Spinal cord (tissue), 10 donors: ENCODE data around the gene TMEM269. TPM values are rescaled to one million over a fixed set of nuclear protein-coding genes. Genes with fewer than 3 reads are reported as not detected.
"Not testable (repeated sequence)": the region's sequence is repeated elsewhere in the genome, so short reads cannot be mapped to it uniquely, and the experiment has no call there.

ENCODE experiments used
- DNase-seq, 6 donors: peaks; one replicate each; pipeline versions ENCODE4 v3.0.0 to v3.0.0-alpha.2; 2013 to 2015; ENCODE audit warnings: low spot score in 6 of 6, low read depth in 4 of 6
- H3K27ac ChIP-seq: one replicate; pipeline ENCODE4 v1.5.1; 2013; ENCODE audit warnings: low read depth, low read length, control low read depth
- H3K27me3 ChIP-seq: one replicate; pipeline ENCODE4 v1.6.1; 2013; ENCODE audit warnings: low read length; ENCODE audit not compliant: control insufficient read depth, insufficient read depth
- H3K36me3 ChIP-seq: one replicate; pipeline ENCODE4 v1.6.1; 2013; ENCODE audit warnings: low read length; ENCODE audit not compliant: control insufficient read depth, insufficient read depth
- H3K4me1 ChIP-seq: one replicate; pipeline ENCODE4 v1.6.1; 2013; ENCODE audit warnings: low read length; ENCODE audit not compliant: control insufficient read depth, insufficient read depth
- H3K4me3 ChIP-seq: one replicate; pipeline ENCODE4 v1.5.1; 2013; ENCODE audit warnings: low read depth, low read length, control low read depth
- H3K9me3 ChIP-seq: one replicate; pipeline ENCODE4 v1.6.1; 2013; ENCODE audit warnings: low read length; ENCODE audit not compliant: control insufficient read depth, insufficient read depth
- WGBS: methylation state at CpG from one replicate; pipeline ENCODE4 v1.1.5; 2013; ENCODE audit warnings: missing lambda C conversion rate; ENCODE audit not compliant: insufficient coverage; 5-methylcytosine and 5-hydroxymethylcytosine counted together
- polyA plus RNA-seq, 2 donors: library from polyadenylated mRNA; unstranded; fragments of 120-200 nt; gene quantifications; one replicate each; pipeline ENCODE4 v1.2.1, GENCODE V29; 2013; ENCODE audit not compliant: insufficient read length in 2 of 2
- total RNA-seq, 2 donors: library from RNA; depleted of rRNA in 1 of 2; stranded (reverse); fragments of 120-200 nt in 1 of 2; fragments of >200 nt in 1 of 2; gene quantifications; one replicate each; pipeline versions ENCODE4 v1.2.3 to v1.2.4, GENCODE V29; 2013 to 2014
- donor health status: healthy.

Gene TMEM269
- total and polyA plus RNA-seq, 4 donors: 0.11 to 1.6 (median 0.81) TPM

DNA sequence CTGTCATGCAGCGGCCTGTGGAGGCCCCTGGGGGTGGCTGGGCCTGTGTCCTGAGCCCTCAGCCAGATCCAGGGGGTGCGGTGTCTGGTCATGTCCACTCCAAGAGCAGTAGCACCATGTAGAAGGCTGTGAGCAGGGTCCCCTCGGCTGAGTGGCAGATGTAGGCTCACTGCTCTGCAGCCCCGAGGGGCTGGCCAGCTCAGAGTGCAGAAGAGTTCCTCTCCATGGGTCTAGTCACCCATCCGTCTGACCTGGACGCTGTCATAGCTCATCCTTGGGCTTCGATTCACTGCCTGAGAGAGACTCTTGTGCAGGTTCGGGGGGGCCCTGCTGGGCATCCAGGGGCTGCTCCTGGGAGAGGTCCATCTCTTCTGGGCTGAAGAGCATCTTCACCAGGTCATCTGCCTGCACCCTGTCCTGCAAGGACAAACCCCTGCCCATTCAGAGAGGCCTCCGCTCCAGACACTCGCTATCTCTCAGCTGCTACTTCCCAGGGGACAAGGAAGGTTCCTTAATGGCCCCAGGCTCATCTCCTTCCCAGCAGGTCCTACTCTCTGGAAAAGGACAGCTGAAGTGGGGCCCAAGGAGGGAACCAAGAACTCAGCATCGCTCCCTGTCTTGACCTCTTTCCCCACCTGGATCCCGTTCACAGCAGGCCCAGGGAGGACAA, 38.2 kb upstream of the TMEM269 start:
- no peak overlapping the region for H3K4me3 ChIP-seq
- no peaks in the 10 kb centered on the region for H3K27me3 ChIP-seq
- H3K27ac ChIP-seq: no peak overlapping the region
- no peaks in the 10 kb centered on the region for H3K9me3 ChIP-seq
- 94% methylated on average over 11 of the region's 12 CpGs for WGBS
- no peak for DNase-seq
- peaks cover 29% of the 10 kb centered on the region for H3K4me1 ChIP-seq
- peaks cover 52% of the 10 kb centered on the region for H3K36me3 ChIP-seq

DNA sequence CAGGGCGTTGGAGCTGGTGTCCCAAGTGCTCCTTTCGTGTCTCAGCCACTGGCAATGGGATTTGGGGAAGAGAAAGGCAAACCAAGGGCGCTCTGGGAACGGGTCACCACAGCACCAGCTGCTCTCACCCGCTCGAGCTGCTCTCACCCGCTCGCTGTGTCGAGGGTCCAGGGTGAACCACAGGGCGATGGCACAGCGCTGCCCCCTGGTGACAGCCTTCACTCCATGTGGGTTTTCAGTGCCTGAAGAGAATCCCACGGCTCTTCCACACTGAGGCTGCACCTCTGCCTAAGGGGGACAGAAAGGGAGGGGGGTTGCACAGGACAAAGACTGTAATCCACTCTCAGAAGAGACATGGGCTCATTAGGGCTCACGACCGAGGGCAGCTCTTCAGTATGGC, 37.7 kb upstream of the TMEM269 start:
- WGBS: 30% methylated on average over 13 of the region's 14 CpGs
- peak in 2 of 6 donors; percentile 64 to 65 for DNase-seq
- no peak overlapping the region for H3K27ac ChIP-seq
- no peaks in the 10 kb centered on the region for H3K27me3 ChIP-seq
- peaks cover 57% of the 10 kb centered on the region for H3K36me3 ChIP-seq
- no peak overlapping the region for H3K4me3 ChIP-seq
- peaks cover 23% of the 10 kb centered on the region for H3K4me1 ChIP-seq
- no peaks in the 10 kb centered on the region for H3K9me3 ChIP-seq

DNA sequence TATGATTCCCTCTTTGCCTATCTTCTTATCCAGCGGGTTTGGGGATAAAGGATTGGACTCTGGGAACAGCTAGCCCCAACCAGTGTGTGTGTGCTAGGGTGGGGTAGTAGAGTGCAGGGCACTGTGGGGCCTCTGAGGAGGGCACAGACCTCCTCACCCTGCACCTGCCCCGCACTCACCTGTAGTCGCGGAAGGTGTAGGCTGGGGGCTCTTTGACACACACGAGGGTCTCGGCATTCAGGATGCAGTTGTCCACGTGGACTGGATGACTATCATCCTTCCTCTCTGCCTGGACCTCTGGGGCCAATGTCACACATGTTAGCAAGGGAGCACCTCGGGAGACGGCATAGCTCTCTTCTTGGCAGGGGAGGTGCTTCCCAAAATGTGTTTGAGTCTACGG, 36.8 kb upstream of the TMEM269 start:
- Histone ChIP-seq H3K4me1 (peaks cover 15% of the 10 kb centered on the region), H3K9me3 (no peaks in the 10 kb centered on the region), H3K27me3 (no peaks in the 10 kb centered on the region), H3K4me3 (no peak overlapping the region), H3K36me3 (peaks cover 62% of the 10 kb centered on the region), H3K27ac (no peak overlapping the region)
- 98% methylated on average over 9 of the region's 10 CpGs for WGBS
- no peak for DNase-seq

- Histone ChIP-seq H3K27ac (no peak overlapping the region), H3K9me3 (no peaks in the 10 kb centered on the region), H3K4me3 (no peak overlapping the region), H3K36me3 (peaks cover 65% of the 10 kb centered on the region), H3K27me3 (no peaks in the 10 kb centered on the region), H3K4me1 (peaks cover 8% of the 10 kb centered on the region)
- no peak for DNase-seq
- 96% methylated on average over 13 of the region's 14 CpGs for WGBS
Measured at GRCh38 chr1:42748461-42749410, 36.1 kb upstream of the TMEM269 start.

- no peak for DNase-seq
- H3K27me3 ChIP-seq: no peaks in the 10 kb centered on the region
- peaks cover 7% of the 10 kb centered on the region for H3K4me1 ChIP-seq
- H3K36me3 ChIP-seq: peaks cover 75% of the 10 kb centered on the region
- H3K27ac ChIP-seq: no peak overlapping the region
- WGBS: 100% methylated on average over 9 of the region's 12 CpGs
- no peaks in the 10 kb centered on the region for H3K9me3 ChIP-seq
- no peak overlapping the region for H3K4me3 ChIP-seq
Measured at GRCh38 chr1:42750041-42750440, 34.8 kb upstream of the TMEM269 start.

- H3K36me3 ChIP-seq: peaks cover 75% of the 10 kb centered on the region
- not testable (repeated sequence) for H3K4me1 ChIP-seq, H3K27ac ChIP-seq, H3K9me3 ChIP-seq, H3K27me3 ChIP-seq, DNase-seq, H3K4me3 ChIP-seq
- 96% methylated on average over 7 of the region's 8 CpGs for WGBS
Measured at GRCh38 chr1:42751511-42752070, 33.2 kb upstream of the TMEM269 start.

- Histone ChIP-seq H3K4me1 (no peaks in the 10 kb centered on the region), H3K36me3 (peaks cover 70% of the 10 kb centered on the region), H3K4me3 (no peak overlapping the region), H3K9me3 (no peaks in the 10 kb centered on the region), H3K27me3 (no peaks in the 10 kb centered on the region), H3K27ac (no peak overlapping the region)
- no peak for DNase-seq
- 91% methylated on average over 6 of the region's 6 CpGs for WGBS
Measured at GRCh38 chr1:42752284-42752683, 32.5 kb upstream of the TMEM269 start.

- no peaks in the 10 kb centered on the region for H3K9me3 ChIP-seq
- peaks cover 68% of the 10 kb centered on the region for H3K36me3 ChIP-seq
- no peak overlapping the region for H3K27ac ChIP-seq
Measured at GRCh38 chr1:42753070-42753469, 31.7 kb upstream of the TMEM269 start.

DNA sequence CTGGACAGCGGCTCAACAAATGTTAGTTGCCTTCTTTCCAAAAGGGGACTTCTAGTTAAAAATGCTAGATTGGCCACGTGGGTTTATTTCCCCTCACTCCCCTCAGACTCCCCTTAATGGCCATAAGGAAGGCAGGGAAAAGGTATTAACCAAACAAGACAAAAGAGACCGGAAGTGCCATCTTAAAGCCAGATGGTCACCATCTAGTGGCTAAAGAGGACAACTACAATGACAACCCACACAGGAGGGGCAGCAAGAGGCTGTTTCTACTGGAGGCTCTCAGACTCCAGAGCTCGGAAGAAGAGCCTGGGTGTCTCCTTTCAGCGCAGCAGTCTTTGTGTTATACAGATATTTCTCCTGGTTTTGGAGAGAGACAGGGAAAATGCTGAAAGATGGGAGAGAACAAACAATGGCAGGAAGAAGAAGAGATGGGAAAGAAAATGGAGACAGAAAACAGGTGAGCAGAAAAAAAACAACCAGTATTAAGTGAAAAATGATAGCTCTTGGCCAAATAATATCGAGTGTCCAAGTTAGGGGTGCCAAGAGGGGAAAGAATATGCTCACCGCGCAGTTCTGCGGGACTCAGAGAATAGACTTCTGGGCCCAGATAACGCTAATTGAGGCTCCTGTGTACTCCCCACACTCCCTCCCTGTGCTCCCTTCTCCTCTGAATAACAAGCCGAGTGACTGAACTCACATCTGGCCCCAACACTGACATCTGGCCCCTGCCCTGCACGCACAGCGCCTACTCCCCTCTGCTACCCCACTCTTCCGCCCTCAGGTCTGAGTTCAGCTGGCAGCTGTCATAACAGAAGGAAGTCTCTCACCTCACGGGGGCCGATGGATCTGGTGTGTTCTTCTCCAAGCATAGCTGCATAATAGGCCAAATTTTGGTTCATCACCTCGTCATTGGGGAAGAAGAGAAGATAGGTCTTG, 27.6 kb upstream of the TMEM269 start:
- Histone ChIP-seq H3K4me3 (no peak overlapping the region), H3K4me1 (peaks cover under 1% of the 10 kb centered on the region), H3K27ac (no peak overlapping the region), H3K36me3 (peaks cover 60% of the 10 kb centered on the region), H3K27me3 (no peaks in the 10 kb centered on the region), H3K9me3 (no peaks in the 10 kb centered on the region)
- peak in 2 of 6 donors; percentile 70 to 85 for DNase-seq
- WGBS: 75% methylated on average over 8 of the region's 17 CpGs

More at GRCh38 chr1:42753070-42753469, 31.7 kb upstream of the TMEM269 start:
- H3K4me1 ChIP-seq: no peaks in the 10 kb centered on the region
- no CpG with 5 or more reads among the region's 1 CpG for WGBS
- H3K4me3 ChIP-seq: no peak overlapping the region
- no peak for DNase-seq
- no peaks in the 10 kb centered on the region for H3K27me3 ChIP-seq
